PC-9 (cell line): ENCODE data around the gene DPH1. TPM values are rescaled to one million over a fixed set of nuclear protein-coding genes. Genes with fewer than 3 reads are reported as not detected.

Experiments used
- BruUV-seq: library from RNA; stranded (reverse); fragments of 400-500 nt; replicated peaks from 2 replicates; lab custom pipeline; 2021; lab: Mats Ljungman, UMichigan
- CTCF ChIA-PET: fragments of 300-600 bp; sonication (Branson Sonifier 250); formaldehyde crosslinking; loops from one replicate; lab custom pipeline; 2022; ENCODE audit warnings: antibody characterized with exemption; lab: Charles Lee
- POLR2A ChIA-PET: fragments of 300-600 bp; sonication (Branson Sonifier 250); formaldehyde crosslinking; loops from one replicate; lab custom pipeline; 2022; ENCODE audit warnings: antibody characterized with exemption; ENCODE audit not compliant: unreplicated experiment; lab: Charles Lee
- DNase-seq, 2 experiments: peaks; one replicate each; pipeline versions ENCODE4 v3.0.0 to v3.0.0-alpha.2; 2015 to 2022; ENCODE audit warnings: mixed read lengths in 1 of 2
- H2AFZ ChIP-seq: fragments of 200-600 bp; sonication (generic); 2 replicates; pipeline ENCODE4 v1.8.1; 2017; ENCODE audit warnings: antibody characterized with exemption
- H3F3A ChIP-seq: fragments of 200-600 bp; sonication (generic); 2 replicates; pipeline ENCODE4 v1.8.1; 2017; ENCODE audit warnings: antibody characterized with exemption, mild to moderate bottlenecking, low read depth; ENCODE audit not compliant: insufficient read depth
- H3K27ac ChIP-seq: fragments of 200-600 bp; sonication (generic); 2 replicates; pipeline ENCODE4 v1.6.1; 2016; ENCODE audit warnings: mixed run types
- H3K27me3 ChIP-seq: fragments of 200-600 bp; sonication (generic); 2 replicates; pipeline ENCODE4 v1.6.1; 2016; ENCODE audit warnings: low read depth, mixed run types; ENCODE audit not compliant: insufficient read depth
- H3K36me3 ChIP-seq: fragments of 200-600 bp; sonication (generic); 2 replicates; pipeline ENCODE4 v1.6.1; 2016; ENCODE audit warnings: low read depth, mixed run types
- H3K4me1 ChIP-seq: fragments of 200-600 bp; sonication (generic); replicated peaks from 2 replicates; pipeline ENCODE4 v1.6.1; 2016; ENCODE audit warnings: mixed run types; ENCODE audit not compliant: insufficient read depth
- H3K4me2 ChIP-seq: fragments of 200-600 bp; sonication (generic); 2 replicates; pipeline ENCODE4 v1.6.1; 2017; ENCODE audit warnings: mixed run types
- H3K4me3 ChIP-seq: fragments of 200-600 bp; sonication (generic); 2 replicates; pipeline ENCODE4 v1.6.1; 2016; ENCODE audit warnings: mixed run types
- H3K79me2 ChIP-seq: fragments of 200-600 bp; sonication (generic); 2 replicates; pipeline ENCODE4 v1.6.1; 2017; ENCODE audit warnings: low read depth, mixed run types
- H3K9me2 ChIP-seq: fragments of 200-600 bp; sonication (generic); 2 replicates; pipeline ENCODE4 v1.8.1; 2017; ENCODE audit warnings: mild to moderate bottlenecking; ENCODE audit not compliant: insufficient read depth
- H3K9me3 ChIP-seq: fragments of 200-600 bp; sonication (generic); 2 replicates; pipeline ENCODE4 v1.8.1; 2016; ENCODE audit warnings: low read depth; ENCODE audit not compliant: insufficient read depth
- H4K20me1 ChIP-seq: fragments of 200-600 bp; sonication (generic); 2 replicates; pipeline ENCODE4 v1.8.1; 2017; ENCODE audit not compliant: insufficient read depth
- CTCF ChIP-seq: fragments of 200-600 bp; sonication (generic); conservative IDR thresholded peaks from 2 replicates; pipeline ENCODE4 v1.6.1; 2017; ENCODE audit warnings: mixed run types, antibody characterized with exemption, mild to moderate bottlenecking, moderate library complexity
- EZH2 ChIP-seq: fragments of 200-600 bp; sonication (generic); IDR thresholded peaks from 2 replicates; pipeline ENCODE4 v1.8.0; 2017; ENCODE audit warnings: antibody characterized with exemption, low read depth
- intact Hi-C: fragments of 100-400 bp; cut with micrococcal nuclease; formaldehyde crosslinking; loops from one replicate; pipeline ENCODE4 v1.10.0; 2022; ENCODE audit not compliant: unreplicated experiment
- total RNA-seq: library from RNA; stranded (reverse); gene quantifications from 2 replicates; pipeline ENCODE4 v1.2.3, GENCODE V29; 2021

DPH1 gene
- total RNA-seq, 1 experiment from 2014 or later: 36.7 TPM

DNA sequence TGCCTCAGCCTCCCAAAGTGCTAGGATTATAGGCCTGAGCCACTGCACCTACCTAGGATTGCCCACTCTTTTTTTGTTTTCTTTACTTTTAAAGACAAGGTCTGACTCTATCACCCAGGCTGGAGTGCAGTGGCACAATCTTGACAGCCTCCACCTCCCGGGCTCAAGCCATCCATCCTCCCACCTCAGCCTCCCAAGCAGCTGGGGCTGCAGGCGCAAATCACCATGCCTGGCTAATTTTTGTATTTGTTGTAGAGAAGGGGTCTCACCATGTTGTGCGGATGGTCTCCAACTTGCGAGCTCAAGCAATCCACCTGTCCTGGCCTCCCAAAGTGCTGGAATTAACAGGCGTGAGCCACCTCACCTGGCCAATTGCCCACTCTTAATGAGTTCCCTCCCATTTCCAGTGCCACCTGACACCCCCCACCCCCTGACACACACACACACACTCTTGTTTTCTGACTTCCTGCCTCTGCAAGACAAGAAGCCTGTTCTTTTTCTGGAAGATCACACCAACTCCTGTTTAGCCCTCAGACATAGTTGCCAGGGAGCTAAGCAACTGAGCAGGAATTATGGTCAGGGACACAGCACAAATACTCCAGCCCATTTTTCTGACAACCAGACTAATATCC is 14.4 kb downstream of the DPH1 start:
- Histone ChIP-seq H3K27ac (peak overlapping the region; percentile 73), H3K4me1 (peaks cover 43% of the 10 kb centered on the region), H3K4me3 (no peak overlapping the region), H3K27me3 (no peaks in the 10 kb centered on the region), H3K36me3 (peaks cover 7% of the 10 kb centered on the region; the same call in 1 of the 2 replicates), H3K9me2 (no peaks in the 10 kb centered on the region), H3F3A (peaks cover 39% of the 10 kb centered on the region), H3K79me2 (peaks cover 19% of the 10 kb centered on the region), H2AFZ (no peak overlapping the region), H3K4me2 (peak overlapping the region; percentile 98), H4K20me1 (no peaks in the 10 kb centered on the region), H3K9me3 (no peaks in the 10 kb centered on the region)
- DNase-seq: no peak
- TF ChIP-seq CTCF: no peak
- no peak for TF ChIP-seq EZH2
- no TSS peak for BruUV-seq
- ChIA-PET CTCF (interaction anchor here (0.6 to 0.7 kb wide), 3 partner anchors 136 to 198 kb away, joined by 3 to 7 read pairs (median 3); no protein-coding TSS in a partner anchor), POLR2A (no interaction called here)
- intact Hi-C loops: loop anchor here (5.0 kb wide), 3 partner anchors 327 to 472 kb away; no protein-coding TSS in a partner anchor

DNA sequence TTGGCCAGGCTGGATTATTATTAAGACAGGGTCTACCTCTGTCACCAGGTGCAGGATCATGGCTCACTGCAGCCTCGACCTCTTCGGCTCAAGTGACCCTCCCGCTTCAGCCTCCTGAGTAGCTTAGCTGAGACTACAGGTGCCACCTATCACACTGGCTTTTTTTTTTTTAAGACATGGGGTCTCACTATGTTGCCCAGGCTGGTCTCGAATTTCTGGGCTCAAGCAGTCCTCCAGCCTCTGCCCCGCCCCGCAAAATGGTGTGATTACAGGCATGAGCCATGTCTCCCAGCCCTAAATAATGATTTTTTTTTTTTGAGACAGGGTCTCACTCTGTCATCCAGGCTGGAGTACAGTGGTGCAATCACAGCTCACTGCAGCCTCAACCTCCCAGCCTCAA is 17.6 kb downstream of the DPH1 start:
- DNase-seq: no peak
- Histone ChIP-seq H3K36me3 (peaks cover 7% of the 10 kb centered on the region; the same call in 1 of the 2 replicates), H3K27me3 (peaks cover 12% of the 10 kb centered on the region), H3K27ac (no peak overlapping the region), H4K20me1 (no peaks in the 10 kb centered on the region), H2AFZ (no peak overlapping the region), H3K9me2 (no peaks in the 10 kb centered on the region), H3K4me1 (peaks cover 35% of the 10 kb centered on the region), H3K79me2 (peaks cover 14% of the 10 kb centered on the region), H3K9me3 (no peaks in the 10 kb centered on the region), H3F3A (peaks cover 35% of the 10 kb centered on the region), H3K4me2 (no peak overlapping the region), H3K4me3 (no peak overlapping the region)
- BruUV-seq: no TSS peak
- TF ChIP-seq CTCF (no peak), EZH2 (no peak)
- POLR2A ChIA-PET: no interaction called here
- intact Hi-C loops: no loop called here
- CTCF ChIA-PET: interaction anchor here (0.6 kb wide), 1 partner anchor 92 kb away, joined by 5 read pairs; no protein-coding TSS in a partner anchor

- Histone ChIP-seq H3K27me3 (peaks cover 12% of the 10 kb centered on the region), H3K4me3 (peak overlapping the region; percentile 87), H3K36me3 (no peaks in the 10 kb centered on the region), H3K4me2 (peak overlapping the region; percentile 100), H3K27ac (no peak overlapping the region), H3K9me3 (no peaks in the 10 kb centered on the region), H2AFZ (no peak overlapping the region; the same call in 1 of the 2 replicates), H3K9me2 (no peaks in the 10 kb centered on the region), H4K20me1 (no peaks in the 10 kb centered on the region), H3K4me1 (peaks cover 23% of the 10 kb centered on the region), H3K79me2 (0 out of 2 replicates have a peak, but pooled peaks cover 3% of the 10 kb centered on the region), H3F3A (peaks cover 28% of the 10 kb centered on the region)
- TF ChIP-seq EZH2: no peak
- TF ChIP-seq CTCF: no peak
- ChIA-PET CTCF (no interaction called here), POLR2A (interaction anchor here (0.7 kb wide), 1 partner anchor 42 kb away, joined by 3 read pairs; no protein-coding TSS in a partner anchor)
- intact Hi-C loops: no loop called here
- no peak for DNase-seq
- no TSS peak for BruUV-seq
Measured at GRCh38 chr17:2048805-2049204, 18.9 kb downstream of the DPH1 start.
